Heart left ventricle (tissue), 13 donors: ENCODE results near the gene GPR161.

Experiments used
- POLR2A ChIP-seq, 2 donors: fragments of 450-650 bp; IDR thresholded peaks; one replicate each; pipeline ENCODE4 v1.6.1; 2017; ENCODE audit warnings: antibody characterized with exemption in 2 of 2, mild to moderate bottlenecking in 2 of 2, moderate library complexity in 2 of 2
- TF ChIP-seq, protein P1 (sequence below), 12 donors: fragments of 200-600 bp; sonication (generic) in 4 of 12; IDR thresholded peaks; one replicate each; pipeline versions ENCODE4 v1.5.0 to v1.8.0; 2018 to 2022; ENCODE audit warnings: antibody characterized with exemption in 12 of 12, mild to moderate bottlenecking in 5 of 12
- donor health status: ischemic (EF 13 %, LVEDD 7.1; RV severe dilation, severe dysfunction).
- donor health status: DM: no; HTN: yes; CAD: no.
- donor health status: DM: no; HTN: no; CAD: no.
- donor health status: ischemic (EF 25% LVEDD 6.9; RV normal size, moderate dysfunction).
- donor health status: ischemic (EF 25% LVEDD 5.7; RV mildly dilated, moderate dysfunction).
- donor health status: ischemic (EF 35%, LVEDD 5.7; RV mildly dilated, moderate dysfunction).
- donor health status: nonischemic (EF 11% LVEDD 7.7; RV severe dilation, severe dysfunction).
- donor health status: DM: yes; HTN: yes; CAD: no.
- donor health status: PGD.
- donor health status: ischemic (EF 29% LVEDD 5.4; RV normal size, mild dysfunction).
- donor health status: nonischemic (EF 23%, LVEDD 6.1; RV moderate dilation, normal function).

DNA sequence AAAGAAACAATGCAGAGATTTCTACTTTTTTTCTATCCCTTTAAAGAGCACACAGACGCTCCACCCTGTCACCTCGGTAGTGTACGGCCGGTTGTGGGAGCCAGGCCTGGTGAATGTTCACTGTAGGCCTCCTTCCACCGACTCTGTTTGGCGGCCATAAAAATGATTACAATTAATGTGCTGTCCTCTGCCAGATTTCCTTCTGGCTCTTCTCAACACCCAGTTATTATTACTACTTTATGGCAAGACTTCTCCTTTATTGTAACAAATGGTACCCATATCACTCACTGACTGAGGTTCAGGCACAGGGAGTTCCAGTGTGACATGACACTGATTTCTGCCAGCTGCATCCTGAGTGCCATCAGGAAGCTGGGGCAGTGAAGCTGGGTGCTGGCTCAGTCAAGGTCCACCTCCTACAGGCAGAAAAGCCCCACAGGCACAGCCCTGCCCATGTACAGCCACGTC lies 37.4 kb downstream of the GPR161 start:
- TF ChIP-seq, protein P1, sequence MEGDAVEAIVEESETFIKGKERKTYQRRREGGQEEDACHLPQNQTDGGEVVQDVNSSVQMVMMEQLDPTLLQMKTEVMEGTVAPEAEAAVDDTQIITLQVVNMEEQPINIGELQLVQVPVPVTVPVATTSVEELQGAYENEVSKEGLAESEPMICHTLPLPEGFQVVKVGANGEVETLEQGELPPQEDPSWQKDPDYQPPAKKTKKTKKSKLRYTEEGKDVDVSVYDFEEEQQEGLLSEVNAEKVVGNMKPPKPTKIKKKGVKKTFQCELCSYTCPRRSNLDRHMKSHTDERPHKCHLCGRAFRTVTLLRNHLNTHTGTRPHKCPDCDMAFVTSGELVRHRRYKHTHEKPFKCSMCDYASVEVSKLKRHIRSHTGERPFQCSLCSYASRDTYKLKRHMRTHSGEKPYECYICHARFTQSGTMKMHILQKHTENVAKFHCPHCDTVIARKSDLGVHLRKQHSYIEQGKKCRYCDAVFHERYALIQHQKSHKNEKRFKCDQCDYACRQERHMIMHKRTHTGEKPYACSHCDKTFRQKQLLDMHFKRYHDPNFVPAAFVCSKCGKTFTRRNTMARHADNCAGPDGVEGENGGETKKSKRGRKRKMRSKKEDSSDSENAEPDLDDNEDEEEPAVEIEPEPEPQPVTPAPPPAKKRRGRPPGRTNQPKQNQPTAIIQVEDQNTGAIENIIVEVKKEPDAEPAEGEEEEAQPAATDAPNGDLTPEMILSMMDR (IDR thresholded peaks at IDR 0.05) = no peak
- TF ChIP-seq POLR2A (IDR thresholded peaks at IDR 0.05) = no peak
